Measurements from ENCODE around the gene FXYD1.
"Not testable (repeated sequence)": the region's sequence is repeated elsewhere in the genome, so short reads cannot be mapped to it uniquely, and the experiment has no call there.

The FXYD1 gene

GRCh38 chr19:35138305-35138892, at the start of gene FXYD1:
FXYD1 (plus strand) TSS chr19:35138824; CDS start chr19:35140080, 1,256 bp downstream.
- DNase-seq (ENCODE audit: low spot score): no peak

- DNase-seq (ENCODE audit: low spot score): no peak
Observed at GRCh38 chr19:35089554-35089953, 49.1 kb upstream of the FXYD1 start.

GRCh38 chr19:35090160-35090505, 48.5 kb upstream of the FXYD1 start:
- no peak for DNase-seq (ENCODE audit: low spot score)

- DNase-seq (ENCODE audit: low spot score): peak; percentile 87
Observed at GRCh38 chr19:35090506-35091214, 48.0 kb upstream of the FXYD1 start.

- DNase-seq (ENCODE audit: low spot score): no peak
Observed at GRCh38 chr19:35093430-35093829, 45.2 kb upstream of the FXYD1 start.

- DNase-seq (ENCODE audit: low spot score): no peak
Observed at GRCh38 chr19:35093941-35094647, 44.5 kb upstream of the FXYD1 start.

- DNase-seq (ENCODE audit: low spot score): no peak
Observed at GRCh38 chr19:35094656-35095055, 44.0 kb upstream of the FXYD1 start.

GRCh38 chr19:35095667-35096368, 42.8 kb upstream of the FXYD1 start:
- DNase-seq (ENCODE audit: low spot score): no peak

- DNase-seq (ENCODE audit: low spot score): no peak
Observed at GRCh38 chr19:35098413-35099049, 40.1 kb upstream of the FXYD1 start.

GRCh38 chr19:35099155-35099896, 39.3 kb upstream of the FXYD1 start:
- no peak for DNase-seq (ENCODE audit: low spot score)

- DNase-seq (ENCODE audit: low spot score): no peak
Observed at GRCh38 chr19:35099897-35100275, 38.7 kb upstream of the FXYD1 start.

GRCh38 chr19:35100588-35101533, 37.8 kb upstream of the FXYD1 start:
- DNase-seq (ENCODE audit: low spot score): no peak

- not testable (repeated sequence) for DNase-seq (ENCODE audit: low spot score)
Observed at GRCh38 chr19:35101949-35102348, 36.7 kb upstream of the FXYD1 start.

GRCh38 chr19:35103614-35104013, 35.0 kb upstream of the FXYD1 start:
- DNase-seq (ENCODE audit: low spot score): not testable (repeated sequence)

GRCh38 chr19:35104361-35104760, 34.3 kb upstream of the FXYD1 start:
- no peak for DNase-seq (ENCODE audit: low spot score)

- DNase-seq (ENCODE audit: low spot score): no peak
Observed at GRCh38 chr19:35105047-35105410, 33.6 kb upstream of the FXYD1 start.

- DNase-seq (ENCODE audit: low spot score): no peak
Observed at GRCh38 chr19:35105411-35106290, 33.0 kb upstream of the FXYD1 start.

- no peak for DNase-seq (ENCODE audit: low spot score)
Observed at GRCh38 chr19:35106291-35106583, 32.4 kb upstream of the FXYD1 start.

- no peak for DNase-seq (ENCODE audit: low spot score)
Observed at GRCh38 chr19:35106898-35107541, 31.6 kb upstream of the FXYD1 start.
